Measurements from ENCODE around the gene INSR.

DNA sequence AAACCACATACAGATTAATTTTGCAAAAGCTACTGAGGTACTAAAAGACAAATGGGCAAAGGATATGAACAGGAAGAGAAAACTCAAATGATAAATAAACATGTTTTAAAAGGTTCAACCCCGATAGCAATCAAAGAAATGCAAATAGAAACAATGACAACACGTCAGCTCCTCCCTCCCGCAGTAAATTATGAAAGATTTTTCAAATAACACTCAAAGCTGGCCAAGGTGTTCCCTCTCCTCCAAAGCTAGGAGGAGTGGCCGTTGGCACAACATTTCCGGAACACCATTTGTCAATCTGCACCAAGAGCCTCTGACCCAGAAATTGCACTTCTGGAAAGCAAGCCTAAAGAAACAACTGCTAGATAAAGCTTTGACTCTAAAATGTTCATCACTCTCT lies 28.3 kb downstream of the INSR start:
- TF ChIP-seq, protein P1, sequence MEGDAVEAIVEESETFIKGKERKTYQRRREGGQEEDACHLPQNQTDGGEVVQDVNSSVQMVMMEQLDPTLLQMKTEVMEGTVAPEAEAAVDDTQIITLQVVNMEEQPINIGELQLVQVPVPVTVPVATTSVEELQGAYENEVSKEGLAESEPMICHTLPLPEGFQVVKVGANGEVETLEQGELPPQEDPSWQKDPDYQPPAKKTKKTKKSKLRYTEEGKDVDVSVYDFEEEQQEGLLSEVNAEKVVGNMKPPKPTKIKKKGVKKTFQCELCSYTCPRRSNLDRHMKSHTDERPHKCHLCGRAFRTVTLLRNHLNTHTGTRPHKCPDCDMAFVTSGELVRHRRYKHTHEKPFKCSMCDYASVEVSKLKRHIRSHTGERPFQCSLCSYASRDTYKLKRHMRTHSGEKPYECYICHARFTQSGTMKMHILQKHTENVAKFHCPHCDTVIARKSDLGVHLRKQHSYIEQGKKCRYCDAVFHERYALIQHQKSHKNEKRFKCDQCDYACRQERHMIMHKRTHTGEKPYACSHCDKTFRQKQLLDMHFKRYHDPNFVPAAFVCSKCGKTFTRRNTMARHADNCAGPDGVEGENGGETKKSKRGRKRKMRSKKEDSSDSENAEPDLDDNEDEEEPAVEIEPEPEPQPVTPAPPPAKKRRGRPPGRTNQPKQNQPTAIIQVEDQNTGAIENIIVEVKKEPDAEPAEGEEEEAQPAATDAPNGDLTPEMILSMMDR (IDR thresholded peaks at IDR 0.05; ENCODE audit: borderline replicate concordance, extremely low read depth, low read length, poor library complexity, severe bottlenecking) = no peak
- TF ChIP-seq EZH2 (IDR thresholded peaks at IDR 0.05; ENCODE audit: borderline replicate concordance, low read depth, low read length, severe bottlenecking) = no peak

All from DND-41 (cell line).